Measurements from ENCODE around the gene TIAM1.

Gene TIAM1

GRCh38 chr21:31186916-31187315 lies 157.1 kb downstream of the TIAM1 start:
- TF ChIP-seq CTCF (IDR thresholded peaks at IDR 0.05; ENCODE audit: low read depth, low read length) = no peak

GRCh38 chr21:31185663-31186062 lies 158.4 kb downstream of the TIAM1 start:
- no peak for DNase-seq (ENCODE audit: extremely low read depth, low read depth)
- no peak for TF ChIP-seq CTCF (IDR thresholded peaks at IDR 0.05; ENCODE audit: low read depth, low read length)

More at GRCh38 chr21:31186916-31187315, 157.1 kb downstream of the TIAM1 start:
- DNase-seq (ENCODE audit: extremely low read depth, low read depth) = no peak

DNA sequence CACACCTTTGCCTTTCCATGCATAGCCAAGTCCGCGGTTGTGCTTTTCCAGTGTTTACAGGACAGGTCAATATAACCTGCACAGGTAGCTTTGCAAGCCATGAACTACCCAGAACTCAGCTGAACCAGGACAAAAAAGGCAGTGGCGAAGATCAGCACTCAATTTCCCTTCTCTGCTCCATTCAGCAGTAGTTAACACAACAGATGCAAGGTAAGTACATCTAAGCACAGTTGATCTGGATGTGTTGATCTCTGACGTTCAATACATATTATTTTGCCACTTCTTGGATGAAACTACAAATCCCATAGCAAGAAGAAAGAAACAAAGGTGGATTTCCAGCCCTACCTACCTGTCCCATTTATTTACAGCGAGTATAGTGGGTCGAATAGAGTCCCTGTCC lies 159.2 kb downstream of the TIAM1 start:
- no peak for DNase-seq (ENCODE audit: extremely low read depth, low read depth)
- no peak for TF ChIP-seq CTCF (IDR thresholded peaks at IDR 0.05; ENCODE audit: low read depth, low read length)

GRCh38 chr21:31184459-31184858 lies 159.6 kb downstream of the TIAM1 start:
- no peak for TF ChIP-seq CTCF (IDR thresholded peaks at IDR 0.05; ENCODE audit: low read depth, low read length)
- DNase-seq (ENCODE audit: extremely low read depth, low read depth) = no peak

DNA sequence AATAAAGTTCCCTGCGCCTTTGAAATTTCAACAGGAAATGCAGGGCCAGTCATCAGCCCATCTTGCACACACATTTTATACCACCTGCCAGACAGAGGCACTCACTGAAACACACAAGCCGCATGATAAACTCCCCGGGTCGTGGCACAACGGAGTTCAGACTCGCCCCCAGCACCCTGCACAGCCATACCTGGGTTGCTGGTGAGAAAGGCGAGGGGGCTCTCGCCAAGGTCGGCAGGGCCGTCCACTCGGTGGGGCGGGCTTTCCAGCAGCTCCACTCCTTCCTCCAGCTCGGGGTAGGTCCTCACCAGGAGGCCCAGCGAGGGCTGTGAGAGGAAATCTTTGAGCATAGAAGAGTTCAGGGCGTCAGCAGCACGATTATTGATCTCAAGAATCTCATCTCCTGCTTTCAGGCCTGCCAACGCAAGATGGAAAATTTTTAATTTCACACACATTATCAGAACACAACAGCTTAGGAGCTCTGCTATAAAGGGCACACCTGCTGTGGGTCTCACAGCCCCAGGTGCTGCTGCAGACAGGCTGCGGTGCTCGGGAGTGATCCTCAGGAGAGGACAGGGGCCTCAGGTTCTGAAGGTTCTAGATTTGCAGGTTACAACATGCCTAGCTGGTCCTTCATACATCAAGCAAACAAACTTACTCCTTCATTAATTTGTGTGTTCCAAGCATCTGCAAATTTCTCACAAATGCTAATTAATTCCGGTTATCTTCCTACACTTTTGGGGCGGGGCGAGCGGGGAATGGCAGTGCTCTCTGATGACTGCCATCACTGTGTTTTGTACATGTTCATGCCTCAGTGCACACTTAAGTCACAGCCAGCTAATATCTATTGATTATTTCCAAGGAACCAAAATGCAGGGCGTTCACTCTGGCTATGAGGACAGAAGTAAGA lies 161.6 kb downstream of the TIAM1 start:
- DNase-seq (ENCODE audit: extremely low read depth, low read depth) = no peak

DNA sequence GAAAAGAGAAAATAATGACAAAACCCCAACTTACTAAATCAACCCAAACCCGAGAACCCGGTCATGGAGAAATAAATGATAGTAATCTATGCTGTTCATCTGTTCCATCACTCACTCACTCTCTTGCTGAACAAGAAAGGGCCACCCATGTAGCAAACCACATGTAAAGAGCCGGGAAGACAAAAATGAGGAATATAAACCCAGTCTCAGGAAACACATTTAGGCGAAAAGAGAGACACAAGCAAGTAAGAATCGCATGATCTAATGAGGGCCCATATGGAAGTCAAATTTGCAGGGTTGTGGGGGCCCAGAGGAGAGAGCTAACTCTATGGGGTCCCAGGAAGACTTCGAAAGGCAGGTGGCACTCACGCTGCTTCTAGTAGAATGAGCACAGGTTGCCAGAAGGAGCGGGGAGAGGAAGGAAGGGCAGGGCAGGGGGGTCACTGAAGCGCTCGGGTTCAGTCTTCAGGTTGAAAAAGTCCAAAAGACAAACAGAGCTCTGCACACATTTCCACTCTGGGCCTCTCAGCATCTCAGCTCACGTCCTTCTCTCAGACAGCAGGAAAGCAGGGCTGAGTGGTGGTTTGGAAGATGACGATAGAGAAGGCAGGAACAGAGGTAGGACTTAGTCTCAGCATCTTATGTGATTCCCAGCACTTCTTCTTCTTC lies 162.8 kb downstream of the TIAM1 start:
- TF ChIP-seq CTCF (IDR thresholded peaks at IDR 0.05; ENCODE audit: low read depth, low read length) = no peak
- DNase-seq (ENCODE audit: extremely low read depth, low read depth) = no peak

More for the DNA sequence above, 161.6 kb downstream of the TIAM1 start:
- TF ChIP-seq CTCF (IDR thresholded peaks at IDR 0.05; ENCODE audit: low read depth, low read length) = no peak
